Inflammatory macrophage (primary cell): ENCODE results near the gene CDH23.

Experiments
- DNase-seq, 2 donors: peaks; one replicate each; pipeline ENCODE4 v3.0.0-alpha.2; 2020 to 2022

The CDH23 gene

GRCh38 chr10:71542478-71542877 lies 145.8 kb downstream of the CDH23 start:
- no peak for DNase-seq

- DNase-seq = no peak
These were observed 147.0 kb downstream of the CDH23 start for GRCh38 chr10:71543608-71544170.

- DNase-seq = no peak
These were observed 148.3 kb downstream of the CDH23 start for GRCh38 chr10:71545001-71545400.

GRCh38 chr10:71546220-71546619 lies 149.5 kb downstream of the CDH23 start:
- no peak for DNase-seq

- DNase-seq = no peak
These were observed 150.6 kb downstream of the CDH23 start for GRCh38 chr10:71547312-71547711.

GRCh38 chr10:71547876-71548846 lies 151.4 kb downstream of the CDH23 start:
- peak; percentile 66 to 68 for DNase-seq

GRCh38 chr10:71549766-71550533 lies 153.2 kb downstream of the CDH23 start:
- DNase-seq = no peak

GRCh38 chr10:71550628-71551027 lies 153.9 kb downstream of the CDH23 start:
- DNase-seq = no peak

GRCh38 chr10:71551970-71552369 lies 155.2 kb downstream of the CDH23 start:
- DNase-seq = no peak

GRCh38 chr10:71553432-71553831 lies 156.7 kb downstream of the CDH23 start:
- DNase-seq = no peak

- peak; percentile 49 for DNase-seq
These were observed 158.0 kb downstream of the CDH23 start for GRCh38 chr10:71554671-71555070.

- DNase-seq = peak; percentile 20 to 33
These were observed 158.5 kb downstream of the CDH23 start for GRCh38 chr10:71555087-71555723.

GRCh38 chr10:71555724-71556119 lies 159.0 kb downstream of the CDH23 start:
- no peak for DNase-seq

GRCh38 chr10:71558991-71559390 lies 162.3 kb downstream of the CDH23 start:
- no peak for DNase-seq

- no peak for DNase-seq
These were observed 164.4 kb downstream of the CDH23 start for GRCh38 chr10:71561003-71561574.

GRCh38 chr10:71562181-71562580 lies 165.5 kb downstream of the CDH23 start:
- DNase-seq = no peak

GRCh38 chr10:71562904-71563303 lies 166.2 kb downstream of the CDH23 start:
- no peak for DNase-seq

- no peak for DNase-seq
These were observed 167.6 kb downstream of the CDH23 start for GRCh38 chr10:71564194-71564820.

- no peak for DNase-seq
These were observed 168.7 kb downstream of the CDH23 start for GRCh38 chr10:71565284-71566000.

GRCh38 chr10:71567006-71567405 lies 170.3 kb downstream of the CDH23 start:
- no peak for DNase-seq

GRCh38 chr10:71568896-71569492 lies 172.3 kb downstream of the CDH23 start:
- no peak for DNase-seq
